GM12878 (cell line): ENCODE results near the gene TBC1D1. TPM values are rescaled to one million over a fixed set of nuclear protein-coding genes. Genes with fewer than 3 reads are reported as not detected.

ENCODE experiments used
- ATF7 ChIP-seq: fragments of 450-650 bp; IDR thresholded peaks from 2 replicates; pipeline ENCODE4 v1.6.1; 2016; ENCODE audit warnings: low read depth, mild to moderate bottlenecking
- CBFB ChIP-seq: IDR thresholded peaks from 2 replicates; pipeline ENCODE4 v1.6.1; 2016; ENCODE audit warnings: antibody characterized with exemption, low read depth
- CEBPB ChIP-seq, 2 experiments: fragments of 150-350 bp in 1 of 2; IDR thresholded peaks; 2 replicates each; pipeline ENCODE4 v1.6.1; 2012 to 2014; ENCODE audit warnings: low read depth in 2 of 2, low read length in 2 of 2, borderline replicate concordance in 1 of 2, inconsistent platforms in 1 of 2
- HDAC6 ChIP-seq: fragments of 200-600 bp; sonication (generic); IDR thresholded peaks from one replicate; pipeline ENCODE4 v1.8.0; 2017; ENCODE audit warnings: antibody characterized with exemption; ENCODE audit not compliant: unreplicated experiment
- SPI1 ChIP-seq: IDR thresholded peaks from 2 replicates; pipeline ENCODE4 v1.6.1; 2011; ENCODE audit warnings: low read depth, mild to moderate bottlenecking, low read length, moderate library complexity, borderline replicate concordance; ENCODE audit not compliant: insufficient read depth
- ZBTB4 ChIP-seq: fragments of 450-650 bp; formaldehyde crosslinking; IDR thresholded peaks from 2 replicates; pipeline ENCODE4 v1.4.0; 2022; ENCODE audit warnings: mild to moderate bottlenecking, moderate library complexity
- polyA plus RNA-seq, 11 experiments: library from polyadenylated mRNA; depleted of rRNA in 4 of 11; unstranded in 6 of 11; stranded (reverse) in 5 of 11; fragments of >200 nt; fragmentation: Nextera tagmentation in 4 of 11; fragmentation: Illumina TruSeq in 1 of 11; extraction: Ambion mirVana in 4 of 11; extraction: Trizol in 1 of 11; gene quantifications; 1 replicate in 1 of 11; 2 replicates in 10 of 11; pipeline versions ENCODE4 v1.2.1 to v1.2.3, GENCODE V29; 2011 to 2016; ENCODE audit warnings: inconsistent platforms in 2 of 11, missing spikeins in 2 of 11, low read depth in 1 of 11
- total RNA-seq, 4 experiments: library from RNA; depleted of rRNA in 3 of 4; stranded (reverse); fragments of >200 nt in 3 of 4; fragmentation: Illumina TruSeq in 1 of 4; extraction: Trizol in 1 of 4; gene quantifications; 2 replicates each; pipeline versions ENCODE4 v1.2.1 to v1.2.3, GENCODE V29; 2013 to 2021
- TF ChIP-seq, protein P1 (sequence below): fragments of 450-650 bp; IDR thresholded peaks from 2 replicates; pipeline ENCODE4 v1.6.1; 2018; ENCODE audit warnings: mild to moderate bottlenecking, low read depth, moderate library complexity; ENCODE audit not compliant: partially characterized antibody

Gene TBC1D1
- total and polyA plus RNA-seq, 10 of the 15 experiments (the other 5 are each of a cell fraction or from before 2014, with no cell fraction given): 5.3 to 102 (median 57.8) TPM

DNA sequence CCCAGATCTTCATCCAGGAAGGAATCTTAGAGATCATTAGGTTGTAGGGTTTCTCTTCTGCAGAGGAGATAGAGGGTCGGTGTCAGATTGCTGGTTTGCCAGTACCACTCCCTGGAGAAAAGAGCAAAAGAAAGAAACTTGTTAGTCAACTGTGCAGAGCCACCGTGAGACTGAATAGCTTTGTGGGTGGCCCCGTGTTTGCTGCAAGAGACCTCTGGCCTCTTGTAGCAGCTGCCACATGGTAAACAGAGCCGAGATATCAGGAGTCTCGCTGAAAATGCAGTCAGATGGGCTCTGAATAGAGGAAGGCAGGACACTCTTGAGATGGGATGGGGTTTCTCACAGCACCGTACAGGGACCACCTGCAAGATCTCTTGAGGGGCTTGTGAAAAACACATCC is 219.0 kb downstream of the TBC1D1 start (continued):
- no peak for TF ChIP-seq ZBTB4 (CRISPR knock-in tag)
- no peak for TF ChIP-seq SPI1
- TF ChIP-seq, protein P1, sequence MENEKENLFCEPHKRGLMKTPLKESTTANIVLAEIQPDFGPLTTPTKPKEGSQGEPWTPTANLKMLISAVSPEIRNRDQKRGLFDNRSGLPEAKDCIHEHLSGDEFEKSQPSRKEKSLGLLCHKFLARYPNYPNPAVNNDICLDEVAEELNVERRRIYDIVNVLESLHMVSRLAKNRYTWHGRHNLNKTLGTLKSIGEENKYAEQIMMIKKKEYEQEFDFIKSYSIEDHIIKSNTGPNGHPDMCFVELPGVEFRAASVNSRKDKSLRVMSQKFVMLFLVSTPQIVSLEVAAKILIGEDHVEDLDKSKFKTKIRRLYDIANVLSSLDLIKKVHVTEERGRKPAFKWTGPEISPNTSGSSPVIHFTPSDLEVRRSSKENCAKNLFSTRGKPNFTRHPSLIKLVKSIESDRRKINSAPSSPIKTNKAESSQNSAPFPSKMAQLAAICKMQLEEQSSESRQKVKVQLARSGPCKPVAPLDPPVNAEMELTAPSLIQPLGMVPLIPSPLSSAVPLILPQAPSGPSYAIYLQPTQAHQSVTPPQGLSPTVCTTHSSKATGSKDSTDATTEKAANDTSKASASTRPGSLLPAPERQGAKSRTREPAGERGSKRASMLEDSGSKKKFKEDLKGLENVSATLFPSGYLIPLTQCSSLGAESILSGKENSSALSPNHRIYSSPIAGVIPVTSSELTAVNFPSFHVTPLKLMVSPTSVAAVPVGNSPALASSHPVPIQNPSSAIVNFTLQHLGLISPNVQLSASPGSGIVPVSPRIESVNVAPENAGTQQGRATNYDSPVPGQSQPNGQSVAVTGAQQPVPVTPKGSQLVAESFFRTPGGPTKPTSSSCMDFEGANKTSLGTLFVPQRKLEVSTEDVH: no peak
- no peak for TF ChIP-seq CEBPB (IDR thresholded peaks at IDR 0.05; ENCODE audit: borderline replicate concordance in 1 of 2, low read depth in 2 of 2, low read length in 2 of 2)
- no peak for TF ChIP-seq CBFB
- TF ChIP-seq HDAC6: no peak
- TF ChIP-seq ATF7: no peak
